Lower lobe of right lung (tissue), 2 donors: Measurements from ENCODE around the gene MCU. TPM values are rescaled to one million over a fixed set of nuclear protein-coding genes. Genes with fewer than 3 reads are reported as not detected.
"Not testable (repeated sequence)": the region's sequence is repeated elsewhere in the genome, so short reads cannot be mapped to it uniquely, and the experiment has no call there.

Experiments used
- ATAC-seq, 2 donors: fragments of 200-7000 bp; cut with Tn5 transposase; one replicate each; pipeline ENCODE4 v1.9.1; 2020 to 2022; ENCODE audit warnings: mild to moderate bottlenecking in 2 of 2, moderate library complexity in 2 of 2
- DNase-seq: peaks from one replicate; pipeline ENCODE4 v3.0.0-alpha.2; 2020
- H3K27ac ChIP-seq: fragments of 200-600 bp; one replicate; pipeline ENCODE4 v1.8.0; 2022
- H3K27me3 ChIP-seq: fragments of 200-600 bp; one replicate; pipeline ENCODE4 v1.8.0; 2022; ENCODE audit warnings: low read depth
- H3K36me3 ChIP-seq: fragments of 200-600 bp; one replicate; pipeline ENCODE4 v1.8.0; 2022; ENCODE audit warnings: mild to moderate bottlenecking
- H3K4me1 ChIP-seq: fragments of 200-600 bp; one replicate; pipeline ENCODE4 v1.8.0; 2022
- H3K4me3 ChIP-seq: fragments of 200-600 bp; one replicate; pipeline ENCODE4 v1.8.0; 2022; ENCODE audit warnings: mild to moderate bottlenecking
- H3K9me3 ChIP-seq: fragments of 200-600 bp; one replicate; pipeline ENCODE4 v1.8.0; 2022
- CTCF ChIP-seq: fragments of 200-600 bp; IDR thresholded peaks from one replicate; pipeline ENCODE4 v1.8.0; 2022; ENCODE audit warnings: antibody characterized with exemption, mild to moderate bottlenecking
- intact Hi-C: fragments of 100-400 bp; cut with DNase I; formaldehyde crosslinking; loops from one replicate; pipeline ENCODE4 v1.11.0; 2022
- long read RNA-seq: library from polyadenylated mRNA; unstranded; transcript quantifications from one replicate; pipeline ENCODE4 v2.0.0, GENCODE V29; 2021
- total RNA-seq: library from RNA; stranded (reverse); fragmentation: NEBNext Ultra II Directional; extraction: Animal tissue kit (Norgen Biotek cat#: 25700); gene quantifications from one replicate; pipeline ENCODE4 v1.2.1, GENCODE V29; 2021
- donor health status: DM: no; HTN: yes; CAD: no; lungs with severe emphysema.

The MCU gene
- 24.2 TPM for total RNA-seq
- long read RNA-seq, transcript MCU-202 (8 exons, 2,949 nt) = major isoform, 20 of 43 reads
- long read RNA-seq, partial matches to known transcripts = 6 of 43 reads
- long read RNA-seq, other reads (novel, unspliced or antisense) = 17 of 43 reads

- Histone ChIP-seq H3K4me1 (peaks cover 34% of the 10 kb centered on the region), H3K9me3 (no peaks in the 10 kb centered on the region), H3K4me3 (peak within 1 kb of the TSS; percentile 82), H3K36me3 (no peaks in the 10 kb centered on the region), H3K27me3 (no peaks in the 10 kb centered on the region), H3K27ac (peak within 1 kb of the TSS; percentile 88)
- intact Hi-C loops = no loop called here
- ATAC-seq (peak; percentile 92 to 96), DNase-seq (peak; percentile 96)
- TF ChIP-seq CTCF = no peak
Measured at GRCh38 chr10:72691863-72692743, at the start of gene MCU. MCU (plus strand) TSS chr10:72692143; CDS start chr10:72692152, 9 bp downstream.

GRCh38 chr10:72642318-72642717 is 49.6 kb upstream of the MCU start:
- Histone ChIP-seq H3K36me3 (no peaks in the 10 kb centered on the region), H3K27me3 (no peaks in the 10 kb centered on the region), H3K4me3 (no peak overlapping the region), H3K27ac (no peak overlapping the region), H3K4me1 (no peaks in the 10 kb centered on the region), H3K9me3 (no peaks in the 10 kb centered on the region)
- intact Hi-C loops = no loop called here
- ATAC-seq (no peak), DNase-seq (no peak)
- no peak for TF ChIP-seq CTCF

- H3K4me3 ChIP-seq = no peak overlapping the region
- H3K4me1 ChIP-seq = no peaks in the 10 kb centered on the region
- no peak overlapping the region for H3K27ac ChIP-seq
- intact Hi-C loops = no loop called here
- ATAC-seq (no peak), DNase-seq (no peak)
- no peak for TF ChIP-seq CTCF
- H3K9me3 ChIP-seq = no peaks in the 10 kb centered on the region
- no peaks in the 10 kb centered on the region for H3K36me3 ChIP-seq
- H3K27me3 ChIP-seq = no peaks in the 10 kb centered on the region
Measured at GRCh38 chr10:72645263-72645858, 46.6 kb upstream of the MCU start.

- H3K36me3 ChIP-seq, ATAC-seq, H3K27ac ChIP-seq, H3K27me3 ChIP-seq, DNase-seq, H3K4me3 ChIP-seq, H3K9me3 ChIP-seq, H3K4me1 ChIP-seq, intact Hi-C loops: not testable (repeated sequence)
Measured at GRCh38 chr10:72646971-72647370, 45.0 kb upstream of the MCU start.

- Histone ChIP-seq H3K27ac (no peak overlapping the region), H3K4me3 (no peak overlapping the region), H3K9me3 (no peaks in the 10 kb centered on the region), H3K27me3 (no peaks in the 10 kb centered on the region), H3K4me1 (no peaks in the 10 kb centered on the region), H3K36me3 (no peaks in the 10 kb centered on the region)
- DNase-seq (no peak), ATAC-seq (no peak)
- TF ChIP-seq CTCF = no peak
- intact Hi-C loops = no loop called here
Measured at GRCh38 chr10:72648301-72648700, 43.6 kb upstream of the MCU start.

- Histone ChIP-seq H3K4me1 (no peaks in the 10 kb centered on the region), H3K4me3 (no peak overlapping the region), H3K36me3 (no peaks in the 10 kb centered on the region), H3K27ac (no peak overlapping the region), H3K27me3 (no peaks in the 10 kb centered on the region), H3K9me3 (no peaks in the 10 kb centered on the region)
- intact Hi-C loops = no loop called here
- ATAC-seq (no peak), DNase-seq (no peak)
- no peak for TF ChIP-seq CTCF
Measured at GRCh38 chr10:72649291-72649690, 42.7 kb upstream of the MCU start.
